ENCODE results near the gene HOXA13. TPM values are rescaled to one million over a fixed set of nuclear protein-coding genes. Genes with fewer than 3 reads are reported as not detected.

Gene HOXA13
- total RNA-seq, 1 experiment from 2014 or later: 12.1 TPM

DNA sequence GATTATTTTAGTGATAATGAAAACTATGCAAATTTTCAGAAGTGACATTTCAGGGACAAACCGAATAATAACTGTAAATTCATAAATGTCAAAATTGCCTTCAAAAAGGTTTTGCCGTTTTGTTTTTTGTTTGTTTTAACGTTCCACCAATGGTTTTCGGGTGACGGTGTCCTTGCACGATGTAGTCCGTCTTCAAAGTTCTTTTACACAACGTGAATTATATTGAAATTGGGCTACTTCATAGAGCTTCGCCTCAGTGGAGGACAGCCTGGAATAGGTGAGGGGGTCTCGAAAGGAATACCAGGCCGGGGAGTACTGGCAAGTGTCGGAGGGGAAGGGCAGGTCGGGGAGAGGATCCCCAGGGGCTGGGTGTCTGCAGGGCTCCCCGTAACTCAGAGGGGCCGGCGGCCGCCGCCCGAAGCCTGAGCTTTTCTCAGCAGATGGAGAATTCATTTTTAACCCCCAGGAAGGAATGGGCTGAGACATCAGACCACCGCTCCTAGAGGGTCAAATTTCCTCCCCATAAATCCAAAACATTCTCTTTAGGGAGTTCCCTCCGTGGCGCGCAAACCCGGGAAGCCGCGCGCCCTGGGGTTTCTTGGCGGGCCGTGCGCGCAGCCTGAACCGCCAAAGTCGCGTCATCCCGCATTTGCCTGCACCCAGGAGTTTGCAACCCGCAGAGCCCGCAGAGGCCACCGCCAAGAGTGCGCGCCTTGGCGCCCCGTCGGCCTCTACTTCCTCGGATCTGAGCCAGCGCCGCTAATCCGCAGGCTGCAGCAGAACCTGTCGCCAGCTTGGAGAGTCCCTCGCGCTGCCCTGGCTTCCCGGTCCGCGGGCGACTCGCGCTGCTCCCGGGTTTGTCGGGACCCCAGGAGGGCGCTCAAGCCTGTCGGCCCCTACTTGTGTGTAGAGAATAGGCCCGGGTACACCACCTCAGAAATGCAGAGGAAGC, 25.4 kb upstream of the HOXA13 start:
- TF ChIP-seq, protein P1, sequence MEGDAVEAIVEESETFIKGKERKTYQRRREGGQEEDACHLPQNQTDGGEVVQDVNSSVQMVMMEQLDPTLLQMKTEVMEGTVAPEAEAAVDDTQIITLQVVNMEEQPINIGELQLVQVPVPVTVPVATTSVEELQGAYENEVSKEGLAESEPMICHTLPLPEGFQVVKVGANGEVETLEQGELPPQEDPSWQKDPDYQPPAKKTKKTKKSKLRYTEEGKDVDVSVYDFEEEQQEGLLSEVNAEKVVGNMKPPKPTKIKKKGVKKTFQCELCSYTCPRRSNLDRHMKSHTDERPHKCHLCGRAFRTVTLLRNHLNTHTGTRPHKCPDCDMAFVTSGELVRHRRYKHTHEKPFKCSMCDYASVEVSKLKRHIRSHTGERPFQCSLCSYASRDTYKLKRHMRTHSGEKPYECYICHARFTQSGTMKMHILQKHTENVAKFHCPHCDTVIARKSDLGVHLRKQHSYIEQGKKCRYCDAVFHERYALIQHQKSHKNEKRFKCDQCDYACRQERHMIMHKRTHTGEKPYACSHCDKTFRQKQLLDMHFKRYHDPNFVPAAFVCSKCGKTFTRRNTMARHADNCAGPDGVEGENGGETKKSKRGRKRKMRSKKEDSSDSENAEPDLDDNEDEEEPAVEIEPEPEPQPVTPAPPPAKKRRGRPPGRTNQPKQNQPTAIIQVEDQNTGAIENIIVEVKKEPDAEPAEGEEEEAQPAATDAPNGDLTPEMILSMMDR (conservative IDR thresholded peaks at IDR 0.05; ENCODE audit: low read depth, low read length): no peak
- TF ChIP-seq EZH2 (IDR thresholded peaks at IDR 0.05; ENCODE audit: low read length, unreplicated experiment): no peak
- TF ChIP-seq EZH2phosphoT487 (IDR thresholded peaks at IDR 0.05; ENCODE audit: borderline replicate concordance, low read length): no peak
- peaks cover 14% of the 10 kb centered on the region for H3K4me1 ChIP-seq (ENCODE audit: insufficient read depth, low read length)
- H3K9me2 ChIP-seq (replicated peaks; ENCODE audit: low read length): no peaks in the 10 kb centered on the region
- H3K27ac ChIP-seq (ENCODE audit: low read length): no peak overlapping the region
- no peak overlapping the region for H3K4me2 ChIP-seq (ENCODE audit: low read length)
- no peaks in the 10 kb centered on the region for H3K9me3 ChIP-seq (ENCODE audit: low read length)
- no peaks in the 10 kb centered on the region for H3K27me3 ChIP-seq (ENCODE audit: low read length)
- BruUV-seq (replicated peaks): no TSS peak
- no peak overlapping the region for H3K4me3 ChIP-seq (ENCODE audit: low read length)
- DNase-seq (no peak), ATAC-seq (no peak)
- H3K36me3 ChIP-seq (ENCODE audit: low read depth, low read length): no peaks in the 10 kb centered on the region
- H3F3A ChIP-seq (ENCODE audit: low read length, unreplicated experiment): no peaks in the 10 kb centered on the region
- H3K9ac ChIP-seq (ENCODE audit: low read length): no peak overlapping the region
- CTCF ChIA-PET: no interaction called here
- no peaks in the 10 kb centered on the region for H4K20me1 ChIP-seq (ENCODE audit: low read length)
- intact Hi-C loops (cut with micrococcal nuclease): no loop called here
- POLR2A ChIA-PET (ENCODE audit: unreplicated experiment): no interaction called here
- H2AFZ ChIP-seq (ENCODE audit: low read length): no peak overlapping the region
- no peaks in the 10 kb centered on the region for H3K79me2 ChIP-seq (ENCODE audit: low read length)

DNA sequence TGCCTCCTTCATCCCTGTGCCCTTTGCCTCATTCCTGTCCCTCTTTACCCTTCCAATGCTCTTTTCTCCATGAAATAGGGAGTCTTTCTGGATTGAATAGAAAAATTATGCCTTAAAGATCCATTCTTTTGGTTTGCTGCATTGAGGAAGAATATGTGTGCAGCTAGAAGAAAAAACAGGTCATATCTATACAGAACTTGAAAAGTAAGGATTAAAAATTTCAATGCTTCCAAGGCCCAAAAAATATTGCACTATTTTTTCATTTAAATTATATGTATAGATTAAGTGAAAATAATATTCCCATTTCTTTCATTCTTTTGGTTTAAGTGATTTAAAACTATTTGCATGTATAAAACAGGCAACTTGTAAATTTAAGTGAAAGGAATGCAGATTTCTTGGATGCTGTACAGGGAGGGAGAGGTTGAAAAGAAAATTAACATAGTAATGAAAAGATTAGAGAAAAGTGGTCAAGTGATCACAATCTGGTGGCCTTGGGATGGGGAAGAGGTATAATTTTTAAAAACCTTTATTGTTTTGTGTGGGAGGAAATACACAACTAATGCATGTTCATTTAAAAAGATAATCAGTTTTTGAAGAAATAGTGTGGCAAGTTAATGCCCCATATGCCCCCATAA, 24.2 kb upstream of the HOXA13 start:
- no peaks in the 10 kb centered on the region for H3K27me3 ChIP-seq (ENCODE audit: low read length)
- DNase-seq: no peak
- H3K9me2 ChIP-seq (replicated peaks; ENCODE audit: low read length): no peaks in the 10 kb centered on the region
- peaks cover 14% of the 10 kb centered on the region for H3K4me1 ChIP-seq (ENCODE audit: insufficient read depth, low read length)
- ATAC-seq: no peak
- H3K4me3 ChIP-seq (ENCODE audit: low read length): no peak overlapping the region
- no peak overlapping the region for H3K4me2 ChIP-seq (ENCODE audit: low read length)
- TF ChIP-seq EZH2 (IDR thresholded peaks at IDR 0.05; ENCODE audit: low read length, unreplicated experiment) (no peak), EZH2phosphoT487 (IDR thresholded peaks at IDR 0.05; ENCODE audit: borderline replicate concordance, low read length) (no peak)
- TF ChIP-seq, protein P1 (conservative IDR thresholded peaks at IDR 0.05; ENCODE audit: low read depth, low read length): no peak
- H4K20me1 ChIP-seq (ENCODE audit: low read length): no peaks in the 10 kb centered on the region
- POLR2A ChIA-PET (ENCODE audit: unreplicated experiment): no interaction called here
- no peaks in the 10 kb centered on the region for H3F3A ChIP-seq (ENCODE audit: low read length, unreplicated experiment)
- CTCF ChIA-PET: no interaction called here
- no peaks in the 10 kb centered on the region for H3K9me3 ChIP-seq (ENCODE audit: low read length)
- no peak overlapping the region for H2AFZ ChIP-seq (ENCODE audit: low read length)
- H3K9ac ChIP-seq (ENCODE audit: low read length): no peak overlapping the region
- no TSS peak for BruUV-seq (replicated peaks)
- no peaks in the 10 kb centered on the region for H3K79me2 ChIP-seq (ENCODE audit: low read length)
- no peak overlapping the region for H3K27ac ChIP-seq (ENCODE audit: low read length)
- intact Hi-C loops (cut with micrococcal nuclease): no loop called here
- no peaks in the 10 kb centered on the region for H3K36me3 ChIP-seq (ENCODE audit: low read depth, low read length)

All from PC-3 (cell line).